ENCODE measurements around the gene PI4K2A.

DNA sequence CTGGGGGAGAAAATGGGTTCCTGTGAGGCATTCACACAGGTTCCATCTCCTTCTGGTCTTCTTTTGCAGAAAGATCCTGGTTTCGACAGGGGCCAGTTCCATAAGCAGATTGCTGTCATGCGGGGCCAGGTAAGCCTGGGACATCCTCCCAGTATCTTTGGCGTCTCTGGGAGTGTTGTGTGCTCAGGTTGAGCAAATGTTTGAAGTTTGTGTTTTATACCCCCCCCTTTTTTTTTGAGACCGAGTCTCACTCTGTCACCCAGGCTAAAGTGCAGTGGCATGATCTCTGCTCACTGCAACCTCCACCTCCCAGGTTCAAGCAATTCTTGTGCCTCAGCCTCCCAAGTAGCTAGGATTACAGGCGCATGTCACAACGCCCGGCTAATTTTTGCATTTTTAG is 26.5 kb downstream of the PI4K2A start:
- TF ChIP-seq, protein P1, sequence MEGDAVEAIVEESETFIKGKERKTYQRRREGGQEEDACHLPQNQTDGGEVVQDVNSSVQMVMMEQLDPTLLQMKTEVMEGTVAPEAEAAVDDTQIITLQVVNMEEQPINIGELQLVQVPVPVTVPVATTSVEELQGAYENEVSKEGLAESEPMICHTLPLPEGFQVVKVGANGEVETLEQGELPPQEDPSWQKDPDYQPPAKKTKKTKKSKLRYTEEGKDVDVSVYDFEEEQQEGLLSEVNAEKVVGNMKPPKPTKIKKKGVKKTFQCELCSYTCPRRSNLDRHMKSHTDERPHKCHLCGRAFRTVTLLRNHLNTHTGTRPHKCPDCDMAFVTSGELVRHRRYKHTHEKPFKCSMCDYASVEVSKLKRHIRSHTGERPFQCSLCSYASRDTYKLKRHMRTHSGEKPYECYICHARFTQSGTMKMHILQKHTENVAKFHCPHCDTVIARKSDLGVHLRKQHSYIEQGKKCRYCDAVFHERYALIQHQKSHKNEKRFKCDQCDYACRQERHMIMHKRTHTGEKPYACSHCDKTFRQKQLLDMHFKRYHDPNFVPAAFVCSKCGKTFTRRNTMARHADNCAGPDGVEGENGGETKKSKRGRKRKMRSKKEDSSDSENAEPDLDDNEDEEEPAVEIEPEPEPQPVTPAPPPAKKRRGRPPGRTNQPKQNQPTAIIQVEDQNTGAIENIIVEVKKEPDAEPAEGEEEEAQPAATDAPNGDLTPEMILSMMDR (IDR thresholded peaks at IDR 0.05): no peak
- TF ChIP-seq POLR2A (IDR thresholded peaks at IDR 0.05) (no peak), POLR2AphosphoS5 (IDR thresholded peaks at IDR 0.05) (no peak)
